ENCODE measurements around the gene SSPN.

SSPN gene

GRCh38 chr12:26273811-26274210, 78.4 kb downstream of the SSPN start:
- H3K36me3 ChIP-seq (ENCODE audit: insufficient read depth, insufficient read length, low read length), result no peaks in the 10 kb centered on the region
- H3K9ac ChIP-seq (ENCODE audit: insufficient read length, low read depth), result no peak overlapping the region
- no peaks in the 10 kb centered on the region for H3K9me3 ChIP-seq (ENCODE audit: insufficient read depth, low read length)
- TF ChIP-seq SUZ12 (IDR thresholded peaks at IDR 0.05; ENCODE audit: extremely low read depth, insufficient read depth, insufficient read length) (no peak), ZNF274 (IDR thresholded peaks at IDR 0.05; ENCODE audit: low read depth, low read length) (no peak), YY1 (IDR thresholded peaks at IDR 0.05; ENCODE audit: insufficient read depth, insufficient read length) (no peak)
- no peak overlapping the region for H3K4me3 ChIP-seq (ENCODE audit: insufficient read length, low read depth)
- H3K4me1 ChIP-seq (ENCODE audit: insufficient read depth, insufficient read length), result no peaks in the 10 kb centered on the region
- peak; percentile 39 for DNase-seq (ENCODE audit: low read depth, low spot score)
- peaks cover 22% of the 10 kb centered on the region for H3K27me3 ChIP-seq (ENCODE audit: insufficient read depth, insufficient read length)

- Histone ChIP-seq H3K4me3 (ENCODE audit: insufficient read length, low read depth) (no peak overlapping the region), H3K4me1 (ENCODE audit: insufficient read depth, insufficient read length) (no peaks in the 10 kb centered on the region), H3K9ac (ENCODE audit: insufficient read length, low read depth) (peak overlapping the region; percentile 27)
These were observed 79.3 kb downstream of the SSPN start for GRCh38 chr12:26274441-26275312.

GRCh38 chr12:26275313-26276131, 80.1 kb downstream of the SSPN start:
- Histone ChIP-seq H3K9ac (ENCODE audit: insufficient read length, low read depth) (no peak overlapping the region), H3K36me3 (ENCODE audit: insufficient read depth, insufficient read length, low read length) (no peaks in the 10 kb centered on the region), H3K4me3 (ENCODE audit: insufficient read length, low read depth) (no peak overlapping the region), H3K9me3 (ENCODE audit: insufficient read depth, low read length) (no peaks in the 10 kb centered on the region), H3K4me1 (ENCODE audit: insufficient read depth, insufficient read length) (no peaks in the 10 kb centered on the region), H3K27me3 (ENCODE audit: insufficient read depth, insufficient read length) (peaks cover 22% of the 10 kb centered on the region)
- no peak for DNase-seq (ENCODE audit: low read depth, low spot score)
- TF ChIP-seq ZNF274 (IDR thresholded peaks at IDR 0.05; ENCODE audit: low read depth, low read length) (no peak), YY1 (IDR thresholded peaks at IDR 0.05; ENCODE audit: insufficient read depth, insufficient read length) (no peak), SUZ12 (IDR thresholded peaks at IDR 0.05; ENCODE audit: extremely low read depth, insufficient read depth, insufficient read length) (no peak)

More at GRCh38 chr12:26274441-26275312, 79.3 kb downstream of the SSPN start:
- H3K27me3 ChIP-seq (ENCODE audit: insufficient read depth, insufficient read length), result peaks cover 22% of the 10 kb centered on the region
- H3K9me3 ChIP-seq (ENCODE audit: insufficient read depth, low read length), result no peaks in the 10 kb centered on the region
- peak; percentile 87 for DNase-seq (ENCODE audit: low read depth, low spot score)
- TF ChIP-seq YY1 (IDR thresholded peaks at IDR 0.05; ENCODE audit: insufficient read depth, insufficient read length) (no peak), SUZ12 (IDR thresholded peaks at IDR 0.05; ENCODE audit: extremely low read depth, insufficient read depth, insufficient read length) (no peak), ZNF274 (IDR thresholded peaks at IDR 0.05; ENCODE audit: low read depth, low read length) (no peak)
- no peaks in the 10 kb centered on the region for H3K36me3 ChIP-seq (ENCODE audit: insufficient read depth, insufficient read length, low read length)

DNA sequence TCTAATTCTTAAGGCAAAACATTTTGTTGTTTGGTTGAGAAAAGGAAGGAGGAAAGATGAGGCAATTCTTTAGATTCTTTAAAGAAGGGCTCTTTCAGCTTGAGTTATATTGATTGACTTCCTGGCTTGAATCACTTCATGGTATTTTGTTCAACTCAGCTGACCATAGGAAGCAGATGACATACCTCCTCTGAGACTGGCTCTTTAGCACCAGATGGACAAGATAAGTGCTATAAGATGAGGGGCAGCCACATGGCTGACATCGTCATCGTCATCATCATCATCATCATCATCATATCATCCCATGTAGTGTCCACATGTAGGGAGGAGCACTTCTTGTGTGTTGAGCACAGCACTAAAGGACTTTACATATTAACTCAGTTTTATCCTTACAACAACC, 81.3 kb downstream of the SSPN start:
- H3K4me3 ChIP-seq (ENCODE audit: insufficient read length, low read depth), result no peak overlapping the region
- no peaks in the 10 kb centered on the region for H3K9me3 ChIP-seq (ENCODE audit: insufficient read depth, low read length)
- TF ChIP-seq ZNF274 (IDR thresholded peaks at IDR 0.05; ENCODE audit: low read depth, low read length) (no peak), SUZ12 (IDR thresholded peaks at IDR 0.05; ENCODE audit: extremely low read depth, insufficient read depth, insufficient read length) (no peak), YY1 (IDR thresholded peaks at IDR 0.05; ENCODE audit: insufficient read depth, insufficient read length) (no peak)

DNA sequence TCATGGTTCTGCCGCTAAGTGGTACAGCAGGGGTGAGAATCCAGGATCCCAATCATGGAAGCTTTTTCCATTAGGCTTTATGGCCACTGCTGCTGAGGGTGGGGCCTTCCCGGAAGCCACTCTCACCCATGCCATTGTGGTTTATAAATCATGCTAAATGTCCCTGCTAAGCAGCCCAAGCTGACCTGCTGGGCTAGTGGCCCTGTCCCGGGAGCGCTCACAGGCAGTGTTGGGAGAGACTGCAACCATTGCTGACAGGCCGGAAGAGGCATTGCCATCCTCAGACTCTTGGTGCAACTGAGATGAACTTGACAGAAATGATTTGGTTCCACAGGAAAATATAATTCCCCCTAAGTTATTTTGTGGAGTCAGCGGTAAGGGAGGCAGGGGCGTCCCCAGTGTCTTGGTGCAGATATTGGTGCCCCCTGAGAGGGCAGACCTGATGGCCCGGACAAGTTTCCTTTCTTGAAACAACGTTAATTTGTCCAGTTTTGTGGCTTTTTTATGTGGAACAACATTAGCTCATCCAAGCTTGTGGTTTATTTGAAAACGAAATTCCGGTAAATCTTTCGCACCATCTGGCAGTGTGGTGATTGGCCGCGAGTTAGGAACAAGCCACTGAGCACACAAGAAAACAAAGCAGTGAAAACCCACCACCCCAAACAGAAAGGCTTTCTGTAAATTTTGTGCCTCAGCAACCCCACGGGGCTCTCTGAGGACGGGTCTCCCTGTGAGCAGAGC, 82.3 kb downstream of the SSPN start:
- TF ChIP-seq YY1 (IDR thresholded peaks at IDR 0.05; ENCODE audit: insufficient read depth, insufficient read length) (no peak), ZNF274 (IDR thresholded peaks at IDR 0.05; ENCODE audit: low read depth, low read length) (no peak), SUZ12 (IDR thresholded peaks at IDR 0.05; ENCODE audit: extremely low read depth, insufficient read depth, insufficient read length) (no peak)
- H3K36me3 ChIP-seq (ENCODE audit: insufficient read depth, insufficient read length, low read length), result no peaks in the 10 kb centered on the region
- peaks cover 5% of the 10 kb centered on the region for H3K27me3 ChIP-seq (ENCODE audit: insufficient read depth, insufficient read length)
- H3K9me3 ChIP-seq (ENCODE audit: insufficient read depth, low read length), result no peaks in the 10 kb centered on the region
- H3K4me3 ChIP-seq (ENCODE audit: insufficient read length, low read depth), result no peak overlapping the region
- H3K9ac ChIP-seq (ENCODE audit: insufficient read length, low read depth), result no peak overlapping the region
- no peak for DNase-seq (ENCODE audit: low read depth, low spot score)
- H3K4me1 ChIP-seq (ENCODE audit: insufficient read depth, insufficient read length), result peaks cover 6% of the 10 kb centered on the region

More for the DNA sequence above, 81.3 kb downstream of the SSPN start:
- Histone ChIP-seq H3K27me3 (ENCODE audit: insufficient read depth, insufficient read length) (peaks cover 15% of the 10 kb centered on the region), H3K4me1 (ENCODE audit: insufficient read depth, insufficient read length) (peaks cover 6% of the 10 kb centered on the region), H3K36me3 (ENCODE audit: insufficient read depth, insufficient read length, low read length) (no peaks in the 10 kb centered on the region), H3K9ac (ENCODE audit: insufficient read length, low read depth) (no peak overlapping the region)
- DNase-seq (ENCODE audit: low read depth, low spot score), result no peak

DNA sequence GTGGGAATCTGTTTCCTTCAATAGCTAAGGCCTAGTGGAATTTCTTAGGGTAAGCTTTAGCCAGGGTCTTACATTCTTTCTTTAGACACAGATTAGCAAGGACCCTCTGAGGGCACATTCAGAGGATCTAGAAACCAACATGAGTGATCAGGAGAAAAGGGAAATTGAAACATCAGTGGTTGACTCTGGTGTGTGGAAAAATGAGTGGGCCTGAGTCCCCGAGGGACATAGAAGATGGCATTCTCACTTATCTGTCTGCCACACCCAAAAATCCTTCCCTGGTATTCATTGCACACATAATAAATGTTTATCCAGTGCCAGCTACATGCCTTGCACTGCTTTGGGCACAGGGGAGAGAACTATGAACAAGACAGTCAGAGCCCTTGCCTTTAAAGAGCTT, 82.9 kb downstream of the SSPN start:
- Histone ChIP-seq H3K27me3 (ENCODE audit: insufficient read depth, insufficient read length) (no peaks in the 10 kb centered on the region), H3K9ac (ENCODE audit: insufficient read length, low read depth) (no peak overlapping the region), H3K36me3 (ENCODE audit: insufficient read depth, insufficient read length, low read length) (no peaks in the 10 kb centered on the region), H3K4me1 (ENCODE audit: insufficient read depth, insufficient read length) (peaks cover 6% of the 10 kb centered on the region), H3K9me3 (ENCODE audit: insufficient read depth, low read length) (no peaks in the 10 kb centered on the region), H3K4me3 (ENCODE audit: insufficient read length, low read depth) (no peak overlapping the region)
- no peak for DNase-seq (ENCODE audit: low read depth, low spot score)
- TF ChIP-seq YY1 (IDR thresholded peaks at IDR 0.05; ENCODE audit: insufficient read depth, insufficient read length) (no peak), ZNF274 (IDR thresholded peaks at IDR 0.05; ENCODE audit: low read depth, low read length) (no peak), SUZ12 (IDR thresholded peaks at IDR 0.05; ENCODE audit: extremely low read depth, insufficient read depth, insufficient read length) (no peak)
